ENCODE results near the gene ARHGAP25.

GRCh38 chr2:68792751-68793150 is 58.1 kb downstream of the ARHGAP25 start:
- TF ChIP-seq GATA2 (IDR thresholded peaks at IDR 0.05; ENCODE audit: low read depth, low read length), result no peak
- no peak for TF ChIP-seq GATA3 (IDR thresholded peaks at IDR 0.05; ENCODE audit: low read depth, low read length)

Measured in SH-SY5Y (cell line).